A549 treated with Hydrocortisone at 1 μM for 4 hours (cell line): Measurements from ENCODE around the gene SEL1L3. TPM values are rescaled to one million over a fixed set of nuclear protein-coding genes. Genes with fewer than 3 reads are reported as not detected.

Experiments
- total RNA-seq: library from RNA; stranded (reverse); fragments of 200-300 nt; extraction: Qiagen RNA extraction; gene quantifications from 5 replicates; pipeline ENCODE4 v1.2.3, GENCODE V29; 2022

The SEL1L3 gene
- total RNA-seq: 22.9 to 27.1 TPM (median 24.2 TPM) in 5 replicates

GRCh38 chr4:25862411-25863346 is at the start of gene SEL1L3:
Gene SEL1L3, minus strand, starts transcription at chr4:25862988. Its CDS starts 152 bp downstream, at chr4:25862836.

Other genes starting within 250 kb of the SEL1L3 start
- gene SLC34A2, start 207.1 kb downstream of the SEL1L3 start, total RNA-seq: 0.03 to 0.06 TPM (median 0.05 TPM) in 3 of 5 replicates, not detected in the others
- 23.0 to 25.7 TPM (median 24.3 TPM) in 5 replicates for gene SMIM20, start 51.2 kb upstream of the SEL1L3 start, total RNA-seq